Liver (tissue), 3 donors: ENCODE data around the gene SLC25A19.

Experiments used
- CTCF ChIP-seq: fragments of 150-350 bp; IDR thresholded peaks from 2 replicates; pipeline ENCODE4 v1.5.1; 2017; ENCODE audit warnings: improper control_type of control experiment, low read depth, low read length; ENCODE audit not compliant: missing input control
- FOXA1 ChIP-seq: IDR thresholded peaks from 2 replicates; pipeline ENCODE4 v1.6.1; 2016; ENCODE audit warnings: antibody characterized with exemption
- GABPA ChIP-seq, 2 donors: IDR thresholded peaks in 1 of 2; conservative IDR thresholded peaks in 1 of 2; 2 replicates each; pipeline ENCODE4 v1.6.1; 2016; ENCODE audit warnings: antibody characterized with exemption in 2 of 2, mild to moderate bottlenecking in 1 of 2, moderate library complexity in 1 of 2
- HNF4A ChIP-seq, 2 donors: conservative IDR thresholded peaks; 2 replicates each; pipeline ENCODE4 v1.6.1; 2016; ENCODE audit warnings: antibody characterized with exemption in 2 of 2, mild to moderate bottlenecking in 2 of 2
- JUND ChIP-seq, 2 donors: IDR thresholded peaks; 2 replicates each; pipeline ENCODE4 v1.6.1; 2016; ENCODE audit warnings: antibody characterized with exemption in 2 of 2
- MAX ChIP-seq: IDR thresholded peaks from 2 replicates; pipeline ENCODE4 v1.6.1; 2016; ENCODE audit warnings: antibody characterized with exemption
- REST ChIP-seq: IDR thresholded peaks from 2 replicates; pipeline ENCODE4 v1.6.1; 2016; ENCODE audit warnings: antibody characterized with exemption, mild to moderate bottlenecking
- SP1 ChIP-seq: IDR thresholded peaks from 2 replicates; pipeline ENCODE4 v1.6.1; 2018; ENCODE audit warnings: antibody characterized with exemption, mild to moderate bottlenecking
- TAF1 ChIP-seq: conservative IDR thresholded peaks from 2 replicates; pipeline ENCODE4 v1.6.1; 2016; ENCODE audit warnings: antibody characterized with exemption, mild to moderate bottlenecking
- donor health status: healthy.
- donor health status: healthy.

- TF ChIP-seq GABPA (IDR thresholded peaks at IDR 0.05 in 1 of 2, conservative IDR thresholded peaks at IDR 0.05 in 1 of 2) (no peak), CTCF (no peak), SP1 (no peak), JUND (IDR thresholded peaks at IDR 0.05) (no peak), MAX (no peak), REST (no peak), FOXA1 (no peak), TAF1 (no peak), HNF4A (conservative IDR thresholded peaks at IDR 0.05) (no peak)
These were observed 2.0 kb downstream of the SLC25A19 start for GRCh38 chr17:75287221-75287620.
